Osteocyte (in vitro differentiated cells): Measurements from ENCODE around the gene ZBED6. TPM values are rescaled to one million over a fixed set of nuclear protein-coding genes. Genes with fewer than 3 reads are reported as not detected.
"Not testable (repeated sequence)": the region's sequence is repeated elsewhere in the genome, so short reads cannot be mapped to it uniquely, and the experiment has no call there.

Experiments used
- DNase-seq: peaks from one replicate; pipeline ENCODE4 v3.0.0; 2021; ENCODE audit warnings: mixed read lengths; ENCODE audit not compliant: unreplicated experiment; ENCODE audit errors: extremely low spot score
- H3K27ac Mint-ChIP-seq: one replicate; pipeline ENCODE4 v1.8.0; 2021; ENCODE audit warnings: mild to moderate bottlenecking, mixed read lengths; ENCODE audit not compliant: unreplicated experiment
- H3K27me3 Mint-ChIP-seq: one replicate; pipeline ENCODE4 v1.8.0; 2021; ENCODE audit warnings: mixed read lengths; ENCODE audit not compliant: unreplicated experiment
- H3K36me3 Mint-ChIP-seq: one replicate; pipeline ENCODE4 v1.8.0; 2021; ENCODE audit warnings: mixed read lengths; ENCODE audit not compliant: unreplicated experiment
- H3K4me1 Mint-ChIP-seq: one replicate; pipeline ENCODE4 v1.8.0; 2021; ENCODE audit warnings: mixed read lengths; ENCODE audit not compliant: unreplicated experiment
- H3K4me3 Mint-ChIP-seq: one replicate; pipeline ENCODE4 v1.8.0; 2021; ENCODE audit warnings: mild to moderate bottlenecking, moderate library complexity, mixed read lengths; ENCODE audit not compliant: unreplicated experiment
- H3K9me3 Mint-ChIP-seq: one replicate; pipeline ENCODE4 v1.8.0; 2021; ENCODE audit warnings: mixed read lengths; ENCODE audit not compliant: unreplicated experiment
- total RNA-seq: library from RNA; stranded (reverse); gene quantifications from 2 replicates; pipeline ENCODE4 v1.2.1, GENCODE V29; 2021
- TF ChIP-seq, protein P1 (sequence below): fragments of 200-600 bp; sonication (generic); IDR thresholded peaks from 2 replicates; pipeline ENCODE4 v1.5.0; 2021; ENCODE audit warnings: antibody characterized with exemption, mild to moderate bottlenecking, moderate library complexity

The ZBED6 gene
- total RNA-seq, 1 donor from 2014 or later: 43.4 TPM

DNA sequence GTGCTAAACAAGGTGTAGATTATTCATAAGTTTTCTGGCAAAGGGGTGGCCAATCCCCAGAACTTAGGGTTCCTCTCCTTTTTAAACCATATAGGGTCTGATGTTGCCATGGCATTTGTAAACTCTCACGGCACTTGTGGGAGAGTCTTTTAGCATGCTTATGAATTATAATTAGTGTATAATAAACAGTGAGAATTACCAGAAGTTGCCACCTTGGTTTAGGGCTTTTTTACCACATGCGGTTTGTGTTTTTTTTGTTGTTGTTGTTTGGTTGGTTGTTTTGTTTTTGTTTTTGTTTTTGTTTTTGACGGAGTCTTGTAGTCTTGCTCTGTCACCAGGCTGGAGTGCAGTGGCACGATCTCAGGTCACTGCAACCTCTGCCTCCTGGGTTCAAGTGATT is 39.4 kb upstream of the ZBED6 start:
- Mint-ChIP-seq H3K27ac (no peak overlapping the region), H3K9me3 (no peaks in the 10 kb centered on the region), H3K36me3 (no peaks in the 10 kb centered on the region), H3K4me1 (peaks cover 1% of the 10 kb centered on the region), H3K27me3 (no peaks in the 10 kb centered on the region), H3K4me3 (no peak overlapping the region)
- TF ChIP-seq, protein P1, sequence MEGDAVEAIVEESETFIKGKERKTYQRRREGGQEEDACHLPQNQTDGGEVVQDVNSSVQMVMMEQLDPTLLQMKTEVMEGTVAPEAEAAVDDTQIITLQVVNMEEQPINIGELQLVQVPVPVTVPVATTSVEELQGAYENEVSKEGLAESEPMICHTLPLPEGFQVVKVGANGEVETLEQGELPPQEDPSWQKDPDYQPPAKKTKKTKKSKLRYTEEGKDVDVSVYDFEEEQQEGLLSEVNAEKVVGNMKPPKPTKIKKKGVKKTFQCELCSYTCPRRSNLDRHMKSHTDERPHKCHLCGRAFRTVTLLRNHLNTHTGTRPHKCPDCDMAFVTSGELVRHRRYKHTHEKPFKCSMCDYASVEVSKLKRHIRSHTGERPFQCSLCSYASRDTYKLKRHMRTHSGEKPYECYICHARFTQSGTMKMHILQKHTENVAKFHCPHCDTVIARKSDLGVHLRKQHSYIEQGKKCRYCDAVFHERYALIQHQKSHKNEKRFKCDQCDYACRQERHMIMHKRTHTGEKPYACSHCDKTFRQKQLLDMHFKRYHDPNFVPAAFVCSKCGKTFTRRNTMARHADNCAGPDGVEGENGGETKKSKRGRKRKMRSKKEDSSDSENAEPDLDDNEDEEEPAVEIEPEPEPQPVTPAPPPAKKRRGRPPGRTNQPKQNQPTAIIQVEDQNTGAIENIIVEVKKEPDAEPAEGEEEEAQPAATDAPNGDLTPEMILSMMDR: no peak
- no peak for DNase-seq

DNA sequence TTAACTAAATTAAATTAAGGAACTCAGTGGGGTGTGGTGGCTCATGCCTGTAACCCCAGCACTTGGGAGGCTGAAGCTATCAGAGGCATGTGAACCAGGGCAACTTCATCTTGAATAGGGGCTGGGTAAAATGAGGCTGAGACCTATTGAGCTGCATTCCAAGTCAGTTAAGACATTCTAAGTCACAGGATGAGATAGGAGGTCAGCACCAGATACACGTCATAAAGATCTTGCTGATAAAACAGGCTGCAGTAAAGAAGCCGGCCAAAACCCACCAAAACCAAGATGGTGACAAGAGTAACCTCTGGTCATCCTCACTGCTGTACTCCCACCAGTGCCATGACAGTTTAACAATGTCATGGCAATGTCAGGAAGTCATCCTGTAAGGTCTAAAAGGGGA is 36.7 kb upstream of the ZBED6 start:
- not testable (repeated sequence) for H3K27me3 Mint-ChIP-seq

DNA sequence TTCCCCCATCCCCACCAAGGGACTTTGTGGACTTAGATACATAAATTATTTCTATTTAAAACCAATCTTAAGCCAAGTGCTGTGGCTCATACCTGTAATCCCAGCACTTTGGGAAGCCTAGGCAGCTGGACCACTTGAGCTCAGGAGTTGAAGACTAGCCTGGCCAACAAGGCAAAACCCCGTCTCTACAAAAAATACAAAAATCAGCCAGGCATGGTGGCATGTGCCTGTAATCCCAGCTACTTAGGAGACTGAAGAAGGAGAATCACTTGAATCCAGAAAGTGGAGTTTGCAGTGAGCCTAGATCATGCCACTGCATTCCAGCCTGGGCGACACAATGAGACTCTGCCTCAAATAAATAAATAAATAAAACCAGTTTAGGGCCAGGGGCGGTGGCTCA is 34.9 kb upstream of the ZBED6 start:
- H3K36me3 Mint-ChIP-seq: no peaks in the 10 kb centered on the region
- H3K9me3 Mint-ChIP-seq: no peaks in the 10 kb centered on the region
- DNase-seq: no peak
- no peaks in the 10 kb centered on the region for H3K4me1 Mint-ChIP-seq
- H3K27me3 Mint-ChIP-seq: peaks cover 10% of the 10 kb centered on the region
- H3K4me3 Mint-ChIP-seq: no peak overlapping the region
- no peak overlapping the region for H3K27ac Mint-ChIP-seq
- TF ChIP-seq, protein P1: no peak

More for the DNA sequence above, 36.7 kb upstream of the ZBED6 start:
- not testable (repeated sequence) for H3K4me1 Mint-ChIP-seq, H3K36me3 Mint-ChIP-seq, DNase-seq, H3K27ac Mint-ChIP-seq, H3K9me3 Mint-ChIP-seq, H3K4me3 Mint-ChIP-seq

DNA sequence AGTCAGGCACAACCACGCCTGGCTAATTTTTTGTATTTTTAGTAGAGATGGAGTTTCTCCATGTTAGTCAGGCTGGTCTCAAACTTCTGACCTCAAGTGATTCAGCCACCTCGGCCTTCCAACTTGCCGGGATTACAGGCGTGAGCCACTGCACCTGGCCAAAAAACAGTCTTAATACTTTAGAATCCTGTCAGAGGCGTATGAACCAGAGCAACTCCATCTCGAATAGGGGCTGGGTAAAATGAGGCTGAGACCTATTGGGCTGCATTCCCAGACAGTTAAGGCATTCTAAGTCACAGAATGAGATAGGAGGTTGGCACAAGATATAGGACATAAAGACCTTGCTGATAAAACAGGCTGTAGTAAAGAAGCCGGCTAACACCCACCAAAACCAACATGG is 33.5 kb upstream of the ZBED6 start:
- DNase-seq, H3K27ac Mint-ChIP-seq: not testable (repeated sequence)

DNA sequence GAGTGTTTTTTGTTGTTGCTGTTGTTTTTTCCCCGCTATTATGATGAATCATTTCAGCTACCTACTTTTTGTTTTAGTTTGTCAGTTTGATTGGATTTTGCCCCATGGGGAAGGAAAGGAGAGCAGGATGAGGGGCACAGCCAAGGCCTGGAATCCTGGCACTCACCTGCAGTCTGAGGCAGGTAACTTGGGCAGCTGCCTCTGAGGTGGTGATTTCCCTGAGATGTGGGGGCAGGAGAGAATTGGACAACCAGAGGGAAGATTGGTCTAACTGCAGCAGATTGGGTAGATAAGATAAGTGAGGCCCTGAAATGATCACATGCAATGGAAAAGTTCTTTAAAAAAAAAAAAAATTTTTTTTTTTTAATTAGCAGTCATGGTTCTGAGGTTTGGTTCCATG is 31.9 kb upstream of the ZBED6 start:
- DNase-seq: no peak

More for the DNA sequence above, 33.5 kb upstream of the ZBED6 start:
- not testable (repeated sequence) for H3K4me3 Mint-ChIP-seq, H3K9me3 Mint-ChIP-seq, H3K36me3 Mint-ChIP-seq, H3K27me3 Mint-ChIP-seq, H3K4me1 Mint-ChIP-seq

DNA sequence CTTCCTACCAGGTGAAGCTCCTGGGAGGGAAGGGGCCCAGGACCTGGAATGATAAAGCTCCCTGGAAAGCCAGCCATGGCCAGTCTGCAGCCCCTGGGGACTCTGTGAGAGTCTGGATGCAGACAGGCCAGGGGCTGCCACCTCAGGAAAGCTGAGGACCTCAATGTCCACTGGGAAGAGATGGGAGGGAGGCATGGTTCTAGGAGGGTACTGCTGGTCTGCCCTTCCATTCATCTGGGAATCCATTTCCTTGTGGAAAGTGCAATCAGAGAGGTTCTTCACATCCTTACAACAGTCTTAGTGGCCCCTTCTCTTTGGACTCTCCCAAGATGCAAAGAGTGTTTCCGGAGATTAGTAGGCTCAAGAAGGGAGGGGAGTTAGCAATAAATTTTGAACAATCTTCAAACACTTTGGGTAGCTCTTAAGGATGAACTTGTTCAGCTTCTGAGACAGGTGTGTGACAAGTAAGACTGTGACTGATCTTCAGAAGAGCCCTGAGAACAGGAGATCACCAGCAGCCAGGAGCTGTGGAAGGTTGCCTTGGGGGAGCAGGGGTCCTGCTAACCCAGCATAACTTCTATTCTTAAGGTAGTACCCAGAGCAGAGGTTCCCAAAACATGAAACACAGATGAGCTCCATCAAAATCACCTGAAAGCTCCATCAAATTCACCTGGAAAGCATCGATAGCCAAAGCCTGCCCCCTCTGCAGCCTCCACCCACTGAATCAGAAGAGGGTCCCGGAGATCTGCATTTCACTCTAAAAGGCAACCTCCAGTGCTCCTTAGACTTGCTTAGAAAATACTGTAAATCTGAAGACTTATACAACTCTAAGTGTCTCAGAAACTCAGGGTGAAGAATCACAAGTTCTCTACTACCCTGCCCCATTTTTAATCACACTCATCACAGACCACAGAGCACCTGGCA is 31.1 kb upstream of the ZBED6 start:
- Mint-ChIP-seq H3K4me1 (no peaks in the 10 kb centered on the region), H3K9me3 (no peaks in the 10 kb centered on the region), H3K4me3 (no peak overlapping the region), H3K36me3 (no peaks in the 10 kb centered on the region), H3K27ac (no peak overlapping the region), H3K27me3 (peaks cover 18% of the 10 kb centered on the region)
- TF ChIP-seq, protein P1: no peak
- DNase-seq: no peak

More for the DNA sequence above, 31.9 kb upstream of the ZBED6 start:
- no peaks in the 10 kb centered on the region for H3K9me3 Mint-ChIP-seq
- peaks cover 13% of the 10 kb centered on the region for H3K27me3 Mint-ChIP-seq
- H3K27ac Mint-ChIP-seq: no peak overlapping the region
- TF ChIP-seq, protein P1: no peak
- H3K4me1 Mint-ChIP-seq: no peaks in the 10 kb centered on the region
- H3K36me3 Mint-ChIP-seq: no peaks in the 10 kb centered on the region
- no peak overlapping the region for H3K4me3 Mint-ChIP-seq
